ENCODE measurements around the gene MASP2.

MASP2 gene

DNA sequence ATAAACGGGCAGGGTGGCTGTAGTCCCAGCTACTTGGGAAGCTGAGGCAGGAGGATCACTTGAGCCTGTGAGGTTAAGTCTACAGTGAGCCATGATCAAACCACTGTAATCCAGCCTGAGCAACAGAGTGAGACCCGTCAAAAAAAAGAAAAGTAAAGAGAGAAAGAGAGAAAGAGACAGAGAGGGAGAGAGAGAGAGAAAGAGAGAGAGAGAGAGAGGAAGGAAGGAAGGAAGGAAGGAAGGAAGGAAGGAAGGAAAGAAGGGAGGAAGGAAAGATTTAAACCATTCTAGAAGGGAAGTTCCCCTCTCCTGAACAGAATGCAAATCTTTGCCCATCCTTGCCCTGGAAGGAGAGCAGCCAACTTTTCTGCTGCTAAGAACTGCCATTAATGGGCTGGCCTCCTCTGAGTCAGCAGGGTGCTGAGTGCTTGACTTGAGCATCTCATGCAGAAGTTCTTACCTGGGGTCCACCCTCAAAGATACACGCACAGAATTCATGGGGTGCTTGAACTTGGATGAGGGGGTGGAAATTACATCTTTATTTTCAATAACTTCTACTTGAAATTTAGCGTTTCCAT, 59.1 kb downstream of the MASP2 start:
- no peak for DNase-seq

- no peak for DNase-seq
Observed at GRCh38 chr1:10986525-10986890, 60.5 kb downstream of the MASP2 start.

DNA sequence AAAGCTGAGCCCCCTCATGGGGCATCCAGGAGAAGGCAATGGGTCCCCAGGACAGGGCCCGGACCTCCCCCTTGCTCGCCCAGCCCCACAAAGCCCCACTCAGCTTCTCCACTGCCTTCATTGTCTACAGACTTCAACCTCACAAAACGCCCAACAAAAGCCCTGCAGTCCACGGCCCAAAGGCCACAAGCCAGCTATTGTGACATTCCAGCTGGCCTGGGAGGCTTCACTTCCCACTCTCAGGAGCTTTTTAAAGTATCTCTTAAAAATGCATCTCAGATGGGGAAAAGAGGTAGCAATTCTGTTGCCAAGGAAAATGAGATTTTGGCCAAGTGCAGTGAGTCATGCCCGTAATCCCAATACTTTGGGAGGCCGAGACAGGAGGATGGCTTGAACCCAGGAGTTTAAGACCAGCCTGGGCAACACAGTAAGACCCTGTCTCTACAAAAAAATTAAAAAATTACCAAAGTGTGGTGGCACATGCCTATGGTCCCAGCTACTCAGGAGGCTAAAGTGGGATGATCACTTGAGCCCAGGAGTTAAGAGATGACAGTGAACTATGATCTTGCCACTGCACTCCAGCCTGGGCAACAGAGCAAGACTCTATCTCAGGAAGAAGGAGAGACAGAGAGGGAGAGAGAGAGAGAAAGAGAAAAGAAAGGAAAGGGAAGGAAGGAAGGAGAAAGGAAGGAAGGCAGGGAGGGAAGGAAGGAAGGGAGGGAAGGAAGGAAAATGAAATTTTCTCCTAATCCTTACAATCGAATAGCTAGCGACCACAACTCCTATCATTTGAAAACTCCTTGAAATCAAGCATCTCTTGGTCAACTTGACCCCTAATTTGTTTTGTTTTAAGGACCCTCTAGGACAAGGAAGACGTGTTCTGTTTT, 66.0 kb downstream of the MASP2 start:
- DNase-seq = no peak

DNA sequence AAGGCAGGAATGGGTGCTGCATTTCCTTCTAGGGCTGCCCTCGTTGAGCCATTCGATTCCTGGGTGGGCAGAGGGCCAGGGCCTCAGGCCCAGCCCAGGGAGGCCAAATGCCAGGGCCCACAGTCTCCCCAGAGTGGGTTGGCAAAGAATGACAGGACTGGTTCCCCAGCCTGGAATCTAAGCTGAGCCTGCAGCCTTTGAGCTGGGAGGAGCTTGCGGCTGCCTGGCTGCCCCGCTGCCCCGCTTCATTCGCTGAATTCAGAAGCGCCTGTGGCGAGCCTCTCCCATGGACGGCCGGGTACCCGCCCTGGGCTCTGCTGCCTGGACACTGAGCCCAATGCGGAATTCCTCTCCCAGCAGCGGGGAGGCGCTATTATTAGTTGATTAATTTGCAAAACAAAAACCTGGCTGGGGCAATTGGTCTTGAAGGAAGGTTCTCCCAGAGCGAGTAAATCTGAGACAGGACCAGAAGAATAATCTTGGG, 66.9 kb downstream of the MASP2 start:
- DNase-seq = no peak

DNA sequence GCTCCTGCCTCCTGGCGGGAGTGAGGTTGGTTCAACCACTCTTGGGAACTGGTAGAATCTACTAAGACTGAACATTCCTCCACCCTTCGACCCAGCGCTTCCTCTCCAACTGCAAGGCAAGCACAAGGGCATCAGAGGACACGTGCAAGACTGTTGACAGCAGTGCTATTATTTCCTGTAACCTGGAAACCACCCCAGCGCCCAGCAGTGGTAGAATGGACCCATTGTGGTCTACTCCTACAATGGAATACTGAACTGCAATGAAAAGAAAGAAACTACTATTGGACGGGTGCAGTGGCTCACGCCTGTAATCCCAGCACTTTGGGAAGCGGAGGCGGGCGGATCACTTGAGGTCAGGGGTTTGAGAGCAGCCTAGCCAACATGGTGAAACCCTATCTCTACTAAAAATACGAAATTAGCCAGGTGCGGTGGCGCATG, 67.5 kb downstream of the MASP2 start:
- DNase-seq = no peak

- DNase-seq = no peak
Observed at GRCh38 chr1:10978719-10979118, 68.3 kb downstream of the MASP2 start.
